Measurements from ENCODE around the gene OTOGL.

OTOGL gene

GRCh38 chr12:80377140-80377794 is 277.9 kb downstream of the OTOGL start:
- DNase-seq (ENCODE audit: low spot score), result no peak
- H3K4me3 Mint-ChIP-seq, result no peak overlapping the region
- no peak overlapping the region for H3K27ac Mint-ChIP-seq
- no peaks in the 10 kb centered on the region for H3K4me1 Mint-ChIP-seq (ENCODE audit: low read depth)
- H3K27me3 Mint-ChIP-seq (ENCODE audit: low read depth), result no peaks in the 10 kb centered on the region
- H3K9me3 Mint-ChIP-seq, result no peaks in the 10 kb centered on the region
- no peaks in the 10 kb centered on the region for H3K36me3 Mint-ChIP-seq (ENCODE audit: low read depth)

GRCh38 chr12:80381121-80381520 is 281.8 kb downstream of the OTOGL start:
- H3K4me3 Mint-ChIP-seq, result no peak overlapping the region
- no peak overlapping the region for H3K27ac Mint-ChIP-seq
- no peak for DNase-seq (ENCODE audit: low spot score)
- no peaks in the 10 kb centered on the region for H3K9me3 Mint-ChIP-seq
- H3K36me3 Mint-ChIP-seq (ENCODE audit: low read depth), result no peaks in the 10 kb centered on the region
- no peaks in the 10 kb centered on the region for H3K27me3 Mint-ChIP-seq (ENCODE audit: low read depth)
- no peaks in the 10 kb centered on the region for H3K4me1 Mint-ChIP-seq (ENCODE audit: low read depth)

GRCh38 chr12:80382254-80382653 is 282.9 kb downstream of the OTOGL start:
- Mint-ChIP-seq H3K4me3 (no peak overlapping the region), H3K27ac (no peak overlapping the region), H3K27me3 (ENCODE audit: low read depth) (no peaks in the 10 kb centered on the region), H3K9me3 (no peaks in the 10 kb centered on the region), H3K36me3 (ENCODE audit: low read depth) (no peaks in the 10 kb centered on the region), H3K4me1 (ENCODE audit: low read depth) (no peaks in the 10 kb centered on the region)
- DNase-seq (ENCODE audit: low spot score), result no peak

GRCh38 chr12:80400571-80400991 is 301.2 kb downstream of the OTOGL start:
- Mint-ChIP-seq H3K4me1 (ENCODE audit: low read depth) (no peaks in the 10 kb centered on the region), H3K9me3 (no peaks in the 10 kb centered on the region), H3K27ac (no peak overlapping the region), H3K36me3 (ENCODE audit: low read depth) (no peaks in the 10 kb centered on the region), H3K4me3 (no peak overlapping the region), H3K27me3 (ENCODE audit: low read depth) (peaks cover 6% of the 10 kb centered on the region)
- no peak for DNase-seq (ENCODE audit: low spot score)

- no peak overlapping the region for H3K27ac Mint-ChIP-seq
- no peaks in the 10 kb centered on the region for H3K36me3 Mint-ChIP-seq (ENCODE audit: low read depth)
- peaks cover 6% of the 10 kb centered on the region for H3K27me3 Mint-ChIP-seq (ENCODE audit: low read depth)
- no peak for DNase-seq (ENCODE audit: low spot score)
- H3K4me1 Mint-ChIP-seq (ENCODE audit: low read depth), result no peaks in the 10 kb centered on the region
- no peak overlapping the region for H3K4me3 Mint-ChIP-seq
- H3K9me3 Mint-ChIP-seq, result no peaks in the 10 kb centered on the region
Observed at GRCh38 chr12:80401191-80401590, 301.9 kb downstream of the OTOGL start.

GRCh38 chr12:80404629-80405028 is 305.3 kb downstream of the OTOGL start:
- no peaks in the 10 kb centered on the region for H3K4me1 Mint-ChIP-seq (ENCODE audit: low read depth)
- no peak overlapping the region for H3K4me3 Mint-ChIP-seq
- H3K27me3 Mint-ChIP-seq (ENCODE audit: low read depth), result peaks cover 6% of the 10 kb centered on the region
- no peak for DNase-seq (ENCODE audit: low spot score)
- no peaks in the 10 kb centered on the region for H3K9me3 Mint-ChIP-seq
- no peaks in the 10 kb centered on the region for H3K36me3 Mint-ChIP-seq (ENCODE audit: low read depth)
- no peak overlapping the region for H3K27ac Mint-ChIP-seq

GRCh38 chr12:80406253-80406652 is 306.9 kb downstream of the OTOGL start:
- H3K9me3 Mint-ChIP-seq, result no peaks in the 10 kb centered on the region
- no peak overlapping the region for H3K4me3 Mint-ChIP-seq
- no peaks in the 10 kb centered on the region for H3K27me3 Mint-ChIP-seq (ENCODE audit: low read depth)
- no peak overlapping the region for H3K27ac Mint-ChIP-seq
- H3K4me1 Mint-ChIP-seq (ENCODE audit: low read depth), result no peaks in the 10 kb centered on the region
- no peak for DNase-seq (ENCODE audit: low spot score)
- no peaks in the 10 kb centered on the region for H3K36me3 Mint-ChIP-seq (ENCODE audit: low read depth)

GRCh38 chr12:80411787-80412186 is 312.4 kb downstream of the OTOGL start:
- H3K27ac Mint-ChIP-seq, result no peak overlapping the region
- no peaks in the 10 kb centered on the region for H3K27me3 Mint-ChIP-seq (ENCODE audit: low read depth)

GRCh38 chr12:80412343-80412953 is 313.1 kb downstream of the OTOGL start:
- Mint-ChIP-seq H3K4me1 (ENCODE audit: low read depth) (no peaks in the 10 kb centered on the region), H3K4me3 (no peak overlapping the region), H3K9me3 (no peaks in the 10 kb centered on the region), H3K36me3 (ENCODE audit: low read depth) (no peaks in the 10 kb centered on the region), H3K27me3 (ENCODE audit: low read depth) (no peaks in the 10 kb centered on the region), H3K27ac (no peak overlapping the region)
- no peak for DNase-seq (ENCODE audit: low spot score)

More at GRCh38 chr12:80411787-80412186, 312.4 kb downstream of the OTOGL start:
- Mint-ChIP-seq H3K9me3 (no peaks in the 10 kb centered on the region), H3K4me3 (no peak overlapping the region), H3K36me3 (ENCODE audit: low read depth) (no peaks in the 10 kb centered on the region), H3K4me1 (ENCODE audit: low read depth) (no peaks in the 10 kb centered on the region)
- DNase-seq (ENCODE audit: low spot score), result no peak

- Mint-ChIP-seq H3K4me1 (ENCODE audit: low read depth) (no peaks in the 10 kb centered on the region), H3K4me3 (no peak overlapping the region), H3K9me3 (no peaks in the 10 kb centered on the region), H3K27me3 (ENCODE audit: low read depth) (no peaks in the 10 kb centered on the region), H3K27ac (no peak overlapping the region), H3K36me3 (ENCODE audit: low read depth) (no peaks in the 10 kb centered on the region)
- no peak for DNase-seq (ENCODE audit: low spot score)
Observed at GRCh38 chr12:80413462-80413861, 314.1 kb downstream of the OTOGL start.

- no peak for DNase-seq (ENCODE audit: low spot score)
- Mint-ChIP-seq H3K9me3 (no peaks in the 10 kb centered on the region), H3K4me1 (ENCODE audit: low read depth) (no peaks in the 10 kb centered on the region), H3K4me3 (no peak overlapping the region), H3K36me3 (ENCODE audit: low read depth) (no peaks in the 10 kb centered on the region), H3K27ac (no peak overlapping the region), H3K27me3 (ENCODE audit: low read depth) (no peaks in the 10 kb centered on the region)
Observed at GRCh38 chr12:80415466-80415865, 316.1 kb downstream of the OTOGL start.

- no peaks in the 10 kb centered on the region for H3K4me1 Mint-ChIP-seq (ENCODE audit: low read depth)
- no peak overlapping the region for H3K4me3 Mint-ChIP-seq
- no peak for DNase-seq (ENCODE audit: low spot score)
- no peaks in the 10 kb centered on the region for H3K27me3 Mint-ChIP-seq (ENCODE audit: low read depth)
- H3K36me3 Mint-ChIP-seq (ENCODE audit: low read depth), result no peaks in the 10 kb centered on the region
- no peak overlapping the region for H3K27ac Mint-ChIP-seq
- no peaks in the 10 kb centered on the region for H3K9me3 Mint-ChIP-seq
Observed at GRCh38 chr12:80419644-80420043, 320.3 kb downstream of the OTOGL start.

GRCh38 chr12:80420075-80420474 is 320.7 kb downstream of the OTOGL start:
- H3K4me1 Mint-ChIP-seq (ENCODE audit: low read depth), result no peaks in the 10 kb centered on the region
- no peaks in the 10 kb centered on the region for H3K36me3 Mint-ChIP-seq (ENCODE audit: low read depth)
- DNase-seq (ENCODE audit: low spot score), result no peak
- no peaks in the 10 kb centered on the region for H3K27me3 Mint-ChIP-seq (ENCODE audit: low read depth)
- H3K9me3 Mint-ChIP-seq, result no peaks in the 10 kb centered on the region
- H3K27ac Mint-ChIP-seq, result no peak overlapping the region
- H3K4me3 Mint-ChIP-seq, result no peak overlapping the region

GRCh38 chr12:80422550-80422949 is 323.2 kb downstream of the OTOGL start:
- no peaks in the 10 kb centered on the region for H3K27me3 Mint-ChIP-seq (ENCODE audit: low read depth)
- H3K9me3 Mint-ChIP-seq, result no peaks in the 10 kb centered on the region
- H3K27ac Mint-ChIP-seq, result no peak overlapping the region
- H3K4me1 Mint-ChIP-seq (ENCODE audit: low read depth), result no peaks in the 10 kb centered on the region
- no peaks in the 10 kb centered on the region for H3K36me3 Mint-ChIP-seq (ENCODE audit: low read depth)
- no peak for DNase-seq (ENCODE audit: low spot score)
- H3K4me3 Mint-ChIP-seq, result no peak overlapping the region
